GM11168 (cell line): Measurements from ENCODE around the gene CORO6.

Source experiments
- in situ Hi-C: fragments of 300-500 bp; cut with MboI; formaldehyde crosslinking; loops from one replicate; pipeline ENCODE4 v1.12.0; 2022; ENCODE audit warnings: low sequenced_read_pairs; ENCODE audit not compliant: unreplicated experiment

The CORO6 gene

DNA sequence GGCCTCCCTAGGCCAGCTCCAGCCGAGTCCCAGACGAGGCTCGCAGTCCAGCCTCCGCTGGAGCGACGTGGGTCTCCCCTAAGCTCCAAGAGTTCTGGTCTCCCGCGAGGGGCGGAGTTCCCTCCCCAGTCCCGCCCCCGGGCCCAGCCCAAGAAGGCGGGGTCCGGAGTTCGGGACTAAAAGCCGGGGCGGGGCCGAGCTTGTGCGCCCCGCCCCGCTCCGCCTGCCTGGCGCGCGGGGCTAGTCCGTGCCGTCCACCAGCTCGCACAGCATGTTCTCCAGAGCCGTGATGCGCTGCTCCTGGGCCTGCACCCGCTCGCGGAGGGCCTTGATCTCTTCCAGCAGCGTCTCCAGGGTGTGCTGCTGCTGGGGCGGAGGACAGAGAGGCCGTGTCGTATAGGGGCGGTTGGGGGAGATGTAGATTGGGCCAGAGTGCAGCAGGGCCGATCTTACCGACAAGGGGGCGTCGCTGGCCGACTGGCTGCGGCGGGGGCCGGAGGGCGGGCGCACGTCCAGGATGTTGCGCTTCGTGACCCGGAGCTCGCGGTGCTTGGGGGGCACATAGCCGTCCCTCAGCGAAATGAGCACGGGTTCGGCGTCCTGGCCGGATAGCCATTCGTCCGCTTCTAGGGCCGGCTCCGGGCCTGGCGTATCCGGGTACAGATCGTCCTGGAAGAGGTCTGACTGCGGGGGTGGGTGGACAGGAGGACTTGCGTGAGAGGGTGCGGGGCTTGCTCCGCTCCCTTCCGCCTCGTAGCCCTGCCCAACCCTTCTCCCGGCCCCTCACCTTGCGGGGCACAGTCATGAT, 7.0 kb downstream of the CORO6 start:
- in situ Hi-C loops, result no loop called here

- in situ Hi-C loops, result no loop called here
These were observed 7.7 kb downstream of the CORO6 start for GRCh38 chr17:29615048-29615385.

DNA sequence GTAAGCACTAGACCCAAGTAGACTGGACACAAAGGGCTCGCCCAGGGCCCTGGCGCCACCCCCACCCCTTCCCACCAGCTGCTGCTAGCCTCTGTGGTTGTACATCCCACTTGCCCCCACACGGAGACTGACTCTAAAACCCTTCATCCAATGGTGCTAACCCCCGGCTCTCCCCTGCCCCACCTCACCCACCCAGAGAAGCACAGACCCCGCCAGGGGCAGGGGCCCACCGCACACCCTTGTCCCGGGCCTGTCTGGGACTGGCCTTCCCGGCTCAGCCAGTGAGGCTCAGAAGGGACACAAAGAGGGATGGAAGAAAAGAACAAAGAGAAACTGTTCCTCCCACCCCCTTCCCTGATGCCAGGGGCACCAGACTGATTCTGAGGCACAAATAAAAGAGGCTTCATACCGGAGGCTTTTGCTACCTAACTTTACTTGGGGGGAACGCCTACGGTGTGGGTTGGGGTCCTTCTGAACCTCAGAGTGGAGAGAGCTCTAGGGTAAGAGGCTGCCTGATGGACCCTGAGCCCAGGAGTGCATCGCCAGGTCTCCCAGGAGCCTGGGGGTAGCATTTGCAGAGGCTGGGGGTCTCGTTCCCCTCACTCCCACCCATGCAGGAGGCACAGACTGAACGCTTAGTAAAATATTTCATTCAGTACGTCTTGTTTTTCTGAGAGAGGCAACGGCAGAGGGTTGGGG, 8.2 kb downstream of the CORO6 start:
- in situ Hi-C loops, result no loop called here

GRCh38 chr17:29613856-29614255, 8.9 kb downstream of the CORO6 start:
- in situ Hi-C loops, result no loop called here

- in situ Hi-C loops, result no loop called here
These were observed 9.3 kb downstream of the CORO6 start for GRCh38 chr17:29613352-29613837.

- in situ Hi-C loops, result no loop called here
These were observed 10.1 kb downstream of the CORO6 start for GRCh38 chr17:29612404-29613280.

DNA sequence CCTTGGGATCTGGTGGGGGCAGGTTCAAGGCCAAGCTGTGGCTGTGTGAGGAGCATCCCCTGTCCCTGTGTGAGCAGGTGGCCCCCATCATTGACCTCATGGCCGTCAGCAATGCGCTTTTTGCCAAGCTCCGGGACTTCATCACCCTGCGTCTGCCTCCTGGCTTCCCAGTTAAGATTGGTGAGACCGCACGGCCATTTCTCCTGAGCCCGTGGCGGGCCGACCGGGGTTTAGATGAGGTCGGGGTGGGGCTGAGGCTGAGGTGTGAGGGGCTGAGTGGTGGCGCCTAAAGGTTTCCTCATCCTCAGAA, 10.7 kb downstream of the CORO6 start:
- in situ Hi-C loops, result no loop called here

GRCh38 chr17:29611351-29612093, 11.2 kb downstream of the CORO6 start:
- in situ Hi-C loops, result no loop called here

GRCh38 chr17:29610395-29610794, 12.3 kb downstream of the CORO6 start:
- in situ Hi-C loops, result no loop called here

- in situ Hi-C loops, result no loop called here
These were observed 13.7 kb downstream of the CORO6 start for GRCh38 chr17:29608986-29609385.

- in situ Hi-C loops, result no loop called here
These were observed 15.0 kb downstream of the CORO6 start for GRCh38 chr17:29607557-29608195.

- in situ Hi-C loops, result no loop called here
These were observed 19.5 kb downstream of the CORO6 start for GRCh38 chr17:29603109-29603674.

DNA sequence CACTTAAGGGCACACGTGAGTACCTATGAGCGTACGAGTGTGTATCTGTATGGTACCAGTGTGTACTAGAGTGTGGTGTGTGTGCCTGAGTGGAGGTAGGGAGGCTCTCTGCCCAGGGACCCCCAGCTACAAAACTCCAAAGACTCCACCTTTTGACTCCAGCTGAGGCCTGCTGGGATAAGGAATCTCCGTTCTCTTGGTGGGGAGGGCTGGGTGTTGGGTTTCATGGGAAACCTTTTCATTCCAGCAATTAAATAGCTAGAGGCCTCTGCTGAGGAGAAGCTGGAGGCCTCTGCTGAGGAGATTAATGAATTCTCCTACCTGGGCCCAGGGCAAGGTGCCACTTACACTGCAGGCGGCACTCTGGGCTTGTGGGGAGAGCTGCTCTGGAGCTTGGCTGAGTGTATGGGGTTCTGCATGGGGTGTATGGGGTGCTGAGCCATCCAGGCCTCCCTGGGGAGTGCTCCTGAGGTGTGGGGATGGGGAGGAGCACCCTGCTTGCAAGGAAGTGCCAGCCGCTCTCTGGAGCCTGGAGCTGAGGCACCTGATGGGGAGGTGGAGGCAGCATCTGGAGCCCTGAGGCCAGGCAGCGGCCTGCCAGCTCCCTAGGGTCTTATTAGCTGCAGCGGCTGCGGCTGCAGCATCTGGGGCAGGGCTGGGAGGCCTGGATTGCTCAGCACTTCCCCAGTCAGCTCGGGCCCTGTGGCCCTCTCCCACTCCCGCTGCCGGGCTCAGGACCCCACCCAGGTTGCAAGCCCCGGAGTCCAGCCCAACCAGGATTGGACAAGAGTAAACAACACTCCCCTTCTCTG, 25.1 kb downstream of the CORO6 start:
- in situ Hi-C loops, result no loop called here

- in situ Hi-C loops, result no loop called here
These were observed 25.9 kb downstream of the CORO6 start for GRCh38 chr17:29596811-29597210.

GRCh38 chr17:29595943-29596774, 26.6 kb downstream of the CORO6 start:
- in situ Hi-C loops, result no loop called here

DNA sequence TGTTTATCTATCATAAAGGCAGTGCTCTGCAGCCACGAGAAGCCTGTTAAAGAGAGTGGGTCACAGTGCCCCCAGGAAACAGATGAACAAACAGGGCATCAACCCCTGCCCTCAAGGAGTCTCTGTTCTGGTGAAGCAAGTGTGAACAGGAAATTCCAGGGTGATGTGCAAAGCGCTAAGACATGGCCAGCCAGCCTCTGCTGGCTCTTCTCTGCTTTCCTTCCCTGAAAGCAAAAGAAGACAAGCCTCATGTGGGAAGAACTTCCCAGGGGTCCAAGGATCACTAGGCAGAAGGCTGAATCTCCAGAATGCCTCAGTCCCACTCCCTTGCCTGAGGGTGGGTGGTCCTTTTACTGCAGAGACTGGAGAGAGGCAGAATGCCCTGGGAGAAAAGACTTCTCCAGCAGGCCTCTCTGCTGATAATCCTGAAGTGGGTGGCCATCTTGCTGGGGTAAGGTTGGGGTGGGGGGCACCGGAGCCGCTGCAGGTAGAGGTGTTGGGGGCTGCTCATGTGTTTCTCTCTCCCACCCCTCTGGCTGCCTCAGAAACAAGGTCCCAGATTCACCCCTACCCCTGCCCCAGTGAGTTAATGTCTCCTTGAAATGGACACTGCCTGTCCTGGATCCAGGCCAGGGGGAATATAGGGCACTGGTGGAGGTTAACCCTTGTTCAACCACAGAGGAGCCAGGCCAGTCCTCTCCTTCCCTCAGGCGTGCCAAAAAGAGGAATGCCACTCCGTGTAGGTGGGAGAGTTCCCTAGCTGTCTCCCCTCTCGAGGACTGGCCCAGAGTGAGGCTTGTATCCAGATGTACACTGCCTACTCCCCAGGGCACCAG, 27.4 kb downstream of the CORO6 start:
- in situ Hi-C loops, result no loop called here

DNA sequence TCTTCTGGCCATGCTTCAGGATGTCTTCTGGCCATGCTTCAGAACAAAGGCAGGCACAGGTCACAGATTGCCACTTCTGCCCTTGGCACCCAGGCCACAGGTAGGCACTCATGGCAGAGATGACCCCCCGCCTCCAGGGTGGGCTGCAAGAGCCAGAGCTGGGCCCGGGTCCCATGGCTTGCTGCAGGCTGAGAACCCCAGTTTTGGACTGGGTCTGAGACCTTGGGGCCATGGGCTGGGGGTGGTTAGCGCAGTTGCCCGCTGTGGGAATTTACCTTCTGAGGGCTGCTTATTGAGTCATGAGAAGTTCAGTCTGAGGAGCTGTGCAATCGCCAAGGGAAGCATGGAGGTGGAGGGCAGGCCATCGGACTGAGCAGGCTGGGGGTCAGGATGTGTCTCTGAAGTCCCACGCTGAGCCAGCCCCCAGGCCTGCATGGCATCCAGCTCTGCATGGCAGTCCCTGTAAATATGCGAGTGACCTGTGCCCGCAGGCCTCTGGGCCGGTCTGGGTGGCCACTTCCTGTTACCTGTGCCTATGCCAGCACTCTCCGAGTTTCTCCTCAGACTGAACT, 28.1 kb downstream of the CORO6 start:
- in situ Hi-C loops, result no loop called here
